NCI-H1417 treated with DMSO at 0.1 percent for 48 hours (cell line): ENCODE measurements around the gene SLC25A10.

Source experiments
- DNase-seq: peaks from one replicate; lab custom pipeline; 2025; lab: John Stamatoyannopoulos, UW

Gene SLC25A10

DNA sequence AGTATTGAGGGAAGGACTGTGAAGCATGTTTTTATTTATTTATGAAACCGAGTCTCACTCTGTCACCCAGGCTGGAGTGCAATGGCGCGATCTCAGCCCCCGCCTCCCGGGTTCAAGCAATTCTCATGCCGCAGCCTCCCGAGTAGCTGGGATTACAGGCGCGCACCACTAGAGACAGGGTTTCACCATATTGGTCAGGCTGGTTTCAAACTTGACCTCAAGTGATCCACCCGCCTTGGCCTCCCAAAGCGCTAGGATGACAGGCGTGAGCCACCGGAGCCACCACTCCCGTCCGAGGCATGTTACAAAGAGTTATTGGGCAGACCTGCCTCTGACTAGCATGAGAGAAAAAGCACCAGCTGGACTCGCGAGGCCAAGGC is 5.9 kb upstream of the SLC25A10 start:
- DNase-seq, result no peak

DNA sequence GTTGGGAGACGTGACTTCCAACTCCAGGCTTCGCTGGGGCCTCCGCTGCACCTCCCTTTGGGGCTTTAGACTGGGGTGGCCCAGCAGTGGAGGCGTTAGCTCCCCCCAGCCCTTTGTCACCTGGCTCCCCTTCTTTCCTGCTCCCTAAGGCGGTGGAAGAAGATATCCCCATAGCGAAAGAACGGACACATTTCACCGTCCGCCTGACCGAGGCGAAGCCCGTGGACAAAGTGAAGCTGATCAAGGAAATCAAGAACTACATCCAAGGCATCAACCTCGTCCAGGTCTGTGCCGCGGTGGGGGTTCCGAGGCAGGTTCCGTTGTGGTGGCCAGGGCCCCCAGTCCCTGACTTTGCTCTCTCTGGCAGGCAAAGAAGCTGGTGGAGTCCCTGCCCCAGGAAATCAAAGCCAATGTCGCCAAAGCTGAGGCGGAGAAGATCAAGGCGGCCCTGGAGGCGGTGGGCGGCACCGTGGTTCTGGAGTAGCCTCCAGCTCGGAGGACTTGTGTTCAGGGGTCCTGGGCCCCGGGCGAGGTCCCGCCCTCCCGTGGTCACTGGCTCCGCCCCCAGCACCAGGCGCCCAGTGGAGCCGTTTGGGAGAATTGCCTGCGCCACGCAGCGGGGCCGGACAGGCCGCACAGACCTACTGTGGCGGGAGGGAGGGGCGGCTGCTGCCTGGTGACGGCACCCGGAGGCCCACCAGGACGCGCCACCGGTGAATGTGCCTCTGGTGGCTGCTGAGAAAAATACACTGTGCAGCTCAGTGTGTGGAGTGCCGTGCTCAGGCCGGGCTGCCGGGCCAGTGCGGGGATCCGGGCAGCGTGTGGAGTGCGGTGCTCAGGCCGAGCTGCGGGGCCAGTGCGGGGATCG is 5.1 kb upstream of the SLC25A10 start:
- DNase-seq, result no peak

DNA sequence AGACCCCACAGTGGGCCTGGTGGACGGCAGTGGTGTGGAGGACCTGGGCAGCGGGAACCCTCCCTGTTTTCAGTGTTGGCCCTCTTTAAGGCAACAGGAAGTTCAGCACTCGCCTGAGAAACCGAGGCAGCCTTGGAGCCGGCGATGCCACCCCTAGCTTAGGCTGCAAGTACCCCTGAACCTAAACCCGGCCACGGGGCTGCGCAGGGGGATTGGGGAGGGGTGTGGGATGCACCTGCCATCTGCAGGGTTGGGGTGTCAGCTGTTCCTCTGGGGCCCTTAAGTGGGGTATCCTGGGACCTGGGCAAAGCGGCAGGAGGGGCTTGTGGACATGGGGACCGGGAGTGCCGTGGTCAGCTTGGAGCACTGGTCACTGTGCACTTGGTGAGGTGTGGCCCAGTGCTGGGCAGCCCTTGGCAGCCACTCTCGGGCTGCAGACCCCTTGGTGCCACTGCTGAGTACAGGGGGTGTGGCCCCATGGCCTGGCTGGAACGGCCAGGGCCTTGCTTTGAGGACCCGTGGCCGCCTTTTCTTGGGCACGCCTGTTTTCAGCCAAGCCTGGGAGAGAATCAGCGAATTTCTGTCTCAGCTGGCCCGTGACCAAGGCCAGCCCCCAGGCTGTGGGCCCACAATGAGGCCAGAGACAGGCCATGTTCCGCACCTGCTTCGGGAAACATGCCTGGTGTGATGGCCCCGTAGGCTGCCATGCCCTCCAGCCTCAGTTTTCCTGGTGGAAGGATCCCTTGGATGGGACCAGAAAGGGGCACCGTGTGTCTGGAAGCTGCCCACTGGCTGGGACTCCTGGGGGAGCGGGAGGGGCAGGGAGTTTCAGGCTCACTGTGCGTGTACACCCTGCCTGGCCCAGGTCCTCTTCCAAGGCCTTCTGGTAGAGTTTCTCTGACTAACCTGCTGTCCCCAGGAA is 4.1 kb upstream of the SLC25A10 start:
- no peak for DNase-seq

DNA sequence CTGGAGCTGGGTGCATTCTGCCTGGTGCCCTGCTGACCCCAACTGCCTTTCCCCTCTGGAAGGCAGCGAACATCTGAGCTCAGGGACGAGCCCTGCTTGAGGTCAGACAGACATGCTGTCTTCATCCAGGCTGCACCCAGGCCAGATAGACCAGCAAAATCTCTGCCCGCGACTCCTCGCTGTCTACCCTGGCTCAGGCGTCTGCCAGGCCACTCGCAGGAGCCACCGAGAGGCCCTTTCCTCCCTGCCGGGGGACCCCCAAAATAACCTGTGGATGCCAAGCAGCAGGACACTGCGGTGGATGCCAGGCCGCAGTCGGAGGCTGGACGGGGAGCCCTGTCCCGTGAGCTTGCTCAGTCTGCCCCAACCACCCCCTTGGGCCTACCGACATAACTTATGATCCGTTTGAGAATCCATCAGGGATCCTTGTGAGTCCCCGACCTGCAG is 3.3 kb upstream of the SLC25A10 start:
- DNase-seq, result no peak

DNA sequence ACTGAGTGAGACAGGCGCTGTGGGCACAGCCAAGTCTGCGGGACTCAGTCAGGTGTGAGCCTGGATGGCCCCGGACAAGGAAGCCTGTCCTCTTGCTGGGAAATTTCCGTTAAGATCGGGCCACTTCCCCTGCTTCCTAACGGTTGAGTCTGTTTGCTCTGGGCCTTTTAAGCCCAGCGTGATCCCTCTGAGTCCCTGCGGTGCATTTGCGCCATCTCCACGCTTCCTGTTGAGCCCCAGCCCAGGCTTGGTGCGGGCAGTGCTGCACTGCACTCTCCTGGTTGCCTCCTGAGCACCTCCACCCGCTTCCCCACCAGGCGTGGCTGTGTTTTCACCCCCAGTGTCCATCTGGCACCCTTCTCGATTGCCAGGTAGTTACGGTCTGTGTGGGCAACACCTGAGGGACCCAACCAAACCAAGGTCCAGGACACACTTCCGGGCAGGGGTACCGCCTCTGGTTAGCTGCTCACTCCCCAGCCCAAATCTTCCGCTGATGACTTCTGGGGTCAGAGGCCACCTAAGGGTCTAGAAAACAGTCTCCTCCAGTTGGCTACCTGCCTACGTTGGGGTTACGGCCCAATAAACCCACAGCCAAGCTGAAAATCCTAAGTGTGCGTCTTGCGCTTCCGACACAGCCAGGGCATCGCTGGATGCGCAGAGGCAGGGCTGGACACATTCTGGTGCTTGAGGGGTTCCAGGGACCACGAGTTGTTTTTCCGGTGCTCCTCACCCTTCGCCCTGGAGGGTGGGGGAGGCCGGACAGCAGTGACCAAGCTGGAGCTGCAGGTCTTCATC is 1.4 kb upstream of the SLC25A10 start:
- no peak for DNase-seq

DNA sequence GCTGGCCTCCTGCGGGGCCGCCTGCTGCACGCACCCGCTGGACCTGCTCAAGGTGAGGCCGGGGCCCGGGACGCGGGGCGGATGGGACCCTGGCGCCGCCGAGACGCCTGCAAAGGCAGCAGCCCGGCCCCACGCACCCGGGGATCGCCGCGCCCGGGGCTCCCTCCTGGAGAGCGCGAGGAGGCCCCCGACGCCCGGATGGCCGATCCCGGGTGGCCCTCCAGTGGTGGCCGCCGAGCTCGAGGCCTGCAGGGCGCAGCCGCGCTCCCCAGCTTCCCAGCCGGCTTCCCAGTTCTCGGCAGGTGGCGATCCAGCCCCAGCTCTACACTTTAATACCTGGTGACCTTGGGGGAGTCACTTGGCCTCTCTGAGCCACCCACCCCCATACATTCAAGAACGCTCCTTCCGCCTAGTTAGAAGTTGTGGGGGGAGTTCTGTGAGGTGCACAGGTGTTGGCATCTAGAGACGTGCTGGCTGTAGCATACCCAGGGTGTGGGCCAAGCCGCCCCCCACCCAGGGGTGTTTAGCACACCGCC is 452 bp downstream of the SLC25A10 start:
- no peak for DNase-seq

DNA sequence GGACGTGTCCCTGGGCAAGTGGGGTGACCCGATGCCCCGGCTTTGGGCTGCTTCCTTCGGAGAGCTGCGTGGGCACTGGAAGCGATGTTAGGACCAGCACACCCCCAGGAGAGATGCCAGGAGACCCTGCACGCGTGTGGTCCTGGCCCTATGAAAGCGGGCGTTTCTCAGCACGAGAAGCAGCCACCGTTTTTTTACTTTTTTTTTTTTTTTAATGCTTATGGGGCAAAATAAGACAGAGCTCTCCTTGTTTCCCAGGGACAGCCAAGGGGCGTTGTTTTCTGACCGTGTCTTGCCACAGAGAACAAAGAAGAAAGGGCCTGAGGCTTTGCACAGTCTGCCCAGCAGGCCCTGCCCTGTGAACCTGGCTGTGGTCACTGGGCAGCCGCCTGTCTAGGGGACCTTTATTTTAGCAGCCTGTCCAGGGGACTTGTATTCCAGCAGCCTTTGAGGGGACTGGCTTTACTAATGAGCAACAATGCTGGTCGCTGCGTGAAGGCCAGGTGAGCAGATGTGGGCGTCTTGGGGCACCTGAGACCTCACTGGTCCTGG is 996 bp downstream of the SLC25A10 start:
- DNase-seq, result no peak

DNA sequence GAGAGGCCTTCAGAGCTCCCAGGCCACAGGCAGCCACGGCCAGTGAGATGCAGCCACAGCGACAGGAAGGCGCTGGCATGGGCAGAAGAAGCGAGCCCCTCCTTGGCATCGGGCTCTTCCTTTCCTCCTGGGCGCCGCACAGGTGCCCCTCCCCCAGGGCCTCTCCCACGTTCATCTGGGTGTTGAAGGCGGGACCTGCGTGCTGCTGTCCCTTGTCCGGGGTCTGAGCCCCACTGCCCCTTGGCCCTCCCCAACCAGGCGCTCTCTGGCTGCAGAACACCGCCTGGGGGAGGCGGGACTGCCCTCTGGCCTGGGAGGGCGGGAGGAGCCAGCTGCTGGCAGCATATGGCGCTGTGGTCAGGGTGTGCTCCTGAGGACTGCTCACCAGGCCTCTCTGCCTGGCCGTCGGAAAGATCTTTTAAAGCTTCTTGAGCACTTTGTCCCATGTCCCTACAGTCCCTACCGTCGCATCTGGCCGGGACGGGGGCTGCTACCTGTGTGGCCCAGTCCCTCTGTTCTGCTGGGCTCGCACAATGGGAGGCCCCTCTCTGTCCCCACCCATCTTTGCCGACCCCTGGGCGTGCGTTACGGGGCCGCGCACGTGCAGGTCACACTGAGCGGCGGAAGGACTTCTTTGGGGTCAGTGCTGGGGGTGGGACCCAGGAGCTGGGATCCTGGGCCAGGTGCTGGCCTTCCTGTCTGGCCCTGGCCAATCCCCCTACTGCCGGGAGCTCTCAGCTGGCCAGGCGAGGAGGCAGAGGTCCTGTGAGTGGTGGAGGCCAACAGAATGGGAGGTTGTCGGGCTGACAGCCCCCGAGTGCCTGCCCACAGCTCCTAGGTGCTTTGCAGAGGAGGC is 1.7 kb downstream of the SLC25A10 start:
- no peak for DNase-seq

DNA sequence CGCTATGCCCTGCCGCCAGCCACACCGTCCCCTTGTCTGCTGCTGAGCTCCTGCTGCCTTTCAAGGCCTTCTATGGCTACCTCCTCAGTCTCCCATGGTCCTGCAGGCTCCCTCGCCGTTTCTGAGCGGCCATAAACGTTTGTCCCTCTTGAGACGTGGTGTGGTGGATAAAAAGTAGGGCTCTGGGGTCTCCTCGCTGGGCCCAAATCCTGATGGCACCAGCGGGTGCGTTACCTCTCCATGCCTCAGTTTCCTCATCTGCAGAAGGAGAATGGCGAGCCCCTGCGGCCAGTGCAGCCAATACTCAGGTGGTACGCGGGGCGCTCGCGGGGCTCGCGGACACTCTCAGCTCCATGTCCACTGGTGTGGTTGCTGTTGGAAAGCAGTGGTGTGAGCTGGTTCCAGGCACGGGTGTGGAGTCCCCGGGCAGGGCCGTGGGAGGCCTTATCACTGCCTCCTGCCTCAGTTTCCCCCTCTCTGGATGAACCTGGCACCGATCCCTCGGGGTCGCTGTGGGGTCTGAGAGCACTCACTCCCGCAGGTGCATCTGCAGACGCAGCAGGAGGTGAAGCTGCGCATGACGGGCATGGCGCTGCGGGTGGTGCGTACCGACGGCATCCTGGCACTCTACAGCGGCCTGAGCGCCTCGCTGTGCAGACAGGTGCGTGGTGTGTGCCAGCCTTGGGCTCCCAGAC is 2.5 kb downstream of the SLC25A10 start:
- DNase-seq, result no peak

DNA sequence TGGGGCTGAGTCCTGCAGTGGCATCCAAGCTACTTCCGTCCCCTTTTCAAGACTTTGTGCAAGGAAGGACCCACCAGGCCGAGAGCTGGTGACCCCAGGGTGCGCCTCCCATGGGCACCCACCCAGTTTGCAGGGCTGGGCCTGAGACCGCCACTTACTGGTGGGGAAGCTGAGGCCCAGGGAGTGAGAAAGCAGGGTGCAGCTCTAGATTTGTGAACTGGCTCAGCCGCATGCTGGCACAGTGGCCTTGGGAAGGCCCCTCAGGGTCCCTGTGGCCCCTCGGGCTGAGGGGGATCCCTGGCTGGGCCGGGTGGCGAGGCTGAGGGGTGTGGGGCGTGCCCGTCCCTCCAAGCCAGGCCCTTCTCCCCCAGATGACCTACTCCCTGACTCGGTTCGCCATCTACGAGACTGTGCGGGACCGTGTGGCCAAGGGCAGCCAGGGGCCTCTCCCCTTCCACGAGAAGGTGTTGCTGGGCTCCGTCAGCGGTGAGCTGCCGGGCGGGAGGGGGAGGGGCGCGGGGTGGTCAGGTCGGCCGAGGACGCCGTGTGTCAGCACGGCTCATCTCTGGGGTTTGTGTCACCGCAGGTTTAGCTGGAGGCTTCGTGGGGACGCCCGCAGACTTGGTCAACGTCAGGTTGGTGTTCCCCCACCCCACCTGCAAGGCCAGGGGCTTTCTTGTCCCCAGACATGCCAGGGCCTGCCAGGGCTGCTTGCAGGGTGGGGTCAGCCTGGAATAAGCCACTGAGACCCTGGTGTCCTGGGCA is 3.2 kb downstream of the SLC25A10 start:
- DNase-seq, result no peak

DNA sequence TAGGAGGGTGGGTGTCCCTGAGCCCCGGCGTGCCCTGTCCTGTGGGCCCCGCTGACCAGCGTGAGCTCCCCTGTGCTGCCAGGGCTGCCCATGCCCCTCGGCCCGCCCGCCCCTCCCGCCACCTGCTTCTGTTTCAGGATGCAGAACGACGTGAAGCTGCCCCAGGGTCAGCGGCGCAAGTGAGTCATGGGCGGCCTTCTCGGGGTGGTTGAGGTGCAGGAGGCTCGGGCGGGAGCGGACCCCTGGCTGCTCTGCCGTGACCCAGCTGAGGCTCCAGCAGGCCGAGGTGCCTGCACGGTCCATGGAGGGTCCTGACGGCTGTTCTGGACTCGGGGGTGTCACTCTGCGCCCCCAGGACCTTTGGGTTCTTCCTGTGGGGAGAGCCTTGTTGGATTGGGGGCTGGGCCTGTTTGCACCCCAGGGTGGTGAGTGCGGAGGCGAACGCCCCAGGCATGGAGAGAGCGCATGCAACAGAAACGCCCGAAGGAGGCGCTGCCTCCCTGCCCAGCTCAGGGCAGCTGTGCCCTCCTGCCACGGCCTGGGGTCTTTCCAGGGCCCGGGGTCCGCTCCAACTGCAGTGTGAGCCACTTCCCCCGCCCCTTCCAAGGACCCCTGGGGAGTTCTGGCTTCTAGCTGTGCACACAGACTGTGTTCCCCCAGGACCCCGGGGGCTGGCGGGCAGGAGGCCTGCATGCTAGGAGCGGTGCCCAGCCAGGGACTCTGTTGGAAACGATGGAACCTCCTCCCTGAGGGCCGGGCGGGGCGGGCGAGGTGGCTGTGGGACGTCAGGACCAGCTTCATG is 4.0 kb downstream of the SLC25A10 start:
- DNase-seq, result no peak

DNA sequence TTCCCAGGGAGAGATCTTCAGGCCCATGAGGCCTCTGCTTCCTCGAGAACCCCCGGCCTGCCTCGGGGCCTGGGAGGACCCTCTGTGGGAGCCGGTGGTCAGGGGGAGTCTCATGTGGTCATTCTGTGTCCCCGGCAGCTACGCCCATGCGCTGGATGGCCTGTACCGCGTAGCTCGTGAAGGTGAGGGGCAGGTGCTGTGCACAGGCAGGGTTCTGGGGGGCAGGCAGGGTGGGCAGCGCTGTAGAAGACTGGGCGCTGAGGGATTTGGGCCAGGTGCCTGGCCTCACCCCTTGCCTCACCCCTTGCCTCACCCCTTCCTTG is 4.6 kb downstream of the SLC25A10 start:
- DNase-seq, result no peak

DNA sequence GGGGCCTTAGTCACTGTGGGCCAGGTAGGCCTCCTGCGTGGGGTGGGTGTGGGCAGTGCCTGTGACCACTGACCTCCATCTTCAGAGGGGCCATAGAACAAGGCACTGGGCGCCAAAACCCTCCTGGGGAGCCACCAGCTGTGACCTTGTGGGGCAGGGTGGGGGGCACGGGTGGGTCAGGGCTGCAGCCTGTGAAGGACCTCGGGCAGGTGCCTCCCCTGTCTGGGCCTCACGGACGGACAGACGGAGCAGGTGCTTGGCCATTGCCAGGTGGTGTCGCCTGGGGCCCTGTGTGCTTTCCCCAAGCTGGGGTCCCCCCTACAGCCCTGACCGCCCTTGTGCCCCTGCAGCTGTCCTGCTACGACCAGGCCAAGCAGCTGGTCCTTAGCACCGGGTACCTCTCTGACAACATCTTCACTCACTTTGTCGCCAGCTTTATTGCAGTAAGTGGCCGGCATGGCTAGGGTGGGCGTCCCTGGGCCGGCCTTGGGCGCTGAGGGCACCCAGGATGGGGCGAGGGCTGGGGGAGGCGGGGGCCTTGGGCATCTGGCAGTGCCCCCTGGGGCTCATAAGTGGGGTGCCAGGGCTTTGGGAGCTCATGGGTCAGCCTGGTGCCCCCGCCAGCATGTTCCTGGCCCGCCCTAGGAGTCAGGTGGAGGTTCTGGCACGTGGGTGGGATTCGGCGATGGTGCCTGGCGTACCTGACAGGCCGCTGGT is 5.1 kb downstream of the SLC25A10 start:
- no peak for DNase-seq

DNA sequence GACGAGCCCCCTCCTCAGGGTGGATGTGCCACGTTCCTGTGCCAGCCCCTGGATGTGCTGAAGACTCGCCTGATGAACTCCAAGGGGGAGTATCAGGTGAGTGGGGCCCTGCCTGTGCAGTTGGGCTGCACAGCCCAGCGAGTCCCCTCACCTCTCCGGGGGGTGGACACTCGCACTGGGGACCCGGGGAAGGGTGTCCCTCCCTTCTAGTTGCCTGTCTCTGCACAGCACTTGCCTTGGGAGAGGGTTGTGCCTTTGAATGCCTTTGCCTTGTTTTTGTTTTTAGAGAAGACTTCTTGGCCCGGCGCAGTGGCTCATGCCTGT is 5.6 kb downstream of the SLC25A10 start:
- no peak for DNase-seq

DNA sequence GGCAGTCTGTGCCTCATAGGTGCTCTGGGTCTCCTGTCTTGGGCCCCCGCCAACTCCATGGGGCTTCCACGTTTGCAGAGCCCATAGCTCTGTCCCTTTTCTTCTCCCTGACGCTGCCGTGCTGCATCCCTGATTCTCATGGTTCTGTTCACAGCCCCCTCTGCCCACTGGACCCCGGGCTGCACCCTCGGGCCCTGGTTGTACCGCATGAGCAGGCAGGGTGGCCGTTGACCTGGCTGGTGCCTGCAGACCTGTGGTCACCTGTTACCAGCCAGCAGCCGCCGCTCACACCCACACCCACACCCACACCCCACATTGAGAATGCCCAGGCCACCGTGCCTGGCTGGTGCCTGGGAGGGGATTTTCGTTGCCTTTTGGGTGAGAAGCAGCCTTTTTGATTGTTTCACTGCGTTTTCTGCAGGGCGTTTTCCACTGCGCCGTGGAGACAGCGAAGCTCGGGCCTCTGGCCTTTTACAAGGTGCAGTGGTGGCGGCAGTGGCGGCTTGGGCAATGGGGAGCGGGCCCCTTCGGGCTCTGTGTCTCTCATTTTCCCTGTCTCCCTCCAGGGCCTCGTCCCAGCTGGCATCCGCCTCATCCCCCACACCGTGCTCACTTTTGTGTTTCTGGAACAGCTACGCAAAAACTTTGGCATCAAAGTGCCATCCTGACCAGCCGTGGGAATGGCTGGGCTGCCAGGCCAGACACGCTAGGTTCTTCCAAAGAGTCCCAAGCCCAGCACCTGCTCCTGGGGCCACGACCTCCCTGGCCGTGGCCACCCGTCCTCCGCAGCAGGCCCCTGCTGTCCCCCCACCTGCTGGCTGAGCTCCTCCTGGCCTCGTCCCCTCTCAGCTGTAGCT is 7.6 kb downstream of the SLC25A10 start:
- DNase-seq, result no peak

DNA sequence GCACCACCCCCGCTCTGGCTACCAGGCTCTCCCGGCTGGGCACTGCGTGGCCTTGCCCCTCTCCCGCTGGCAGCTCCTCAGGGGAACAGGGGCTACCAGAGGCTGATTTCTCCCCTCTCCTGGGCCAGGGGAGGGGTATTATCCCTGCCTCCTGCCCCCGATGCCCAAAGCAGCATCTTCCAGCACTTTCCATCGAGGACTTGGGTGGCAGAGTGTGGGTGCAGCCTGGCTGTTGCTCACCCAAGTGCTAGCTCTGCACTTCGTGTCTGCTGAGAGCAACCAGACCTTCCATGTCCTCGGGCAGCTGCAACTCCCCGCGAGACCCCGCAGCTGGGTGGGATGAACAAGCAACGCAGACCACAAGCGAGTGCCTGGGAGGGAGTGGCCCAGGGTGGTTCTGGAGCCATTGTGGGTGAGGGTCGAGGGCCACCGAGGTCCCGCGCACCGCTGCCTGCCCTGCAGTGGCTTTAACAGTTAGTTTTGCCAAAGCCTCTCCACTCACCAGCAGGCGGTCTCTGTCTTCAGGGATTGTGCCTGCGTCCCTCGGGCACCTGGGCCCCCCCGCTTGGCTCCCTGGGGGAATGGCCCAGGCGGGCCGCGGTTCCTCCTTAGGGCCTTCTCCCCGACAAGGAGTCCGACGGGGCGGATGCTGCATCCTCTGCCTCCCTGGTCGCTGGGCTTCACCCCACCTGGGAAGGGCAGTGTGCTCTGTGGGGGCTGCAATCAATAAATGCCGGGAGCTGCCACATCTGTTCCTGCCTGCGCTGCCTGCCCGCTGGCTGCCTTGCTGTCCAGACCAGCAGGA is 8.4 kb downstream of the SLC25A10 start:
- no peak for DNase-seq
